GM23338 (cell line): Measurements from ENCODE around the gene MOCOS.

Experiments
- CREB1 ChIP-seq: fragments of 250-450 bp; sonication (Bioruptor Pico); IDR thresholded peaks from 2 replicates; pipeline ENCODE4 v1.5.0; 2020; ENCODE audit warnings: low read depth, mild to moderate bottlenecking, moderate library complexity
- EZH2 ChIP-seq: fragments of 200-600 bp; sonication (generic); IDR thresholded peaks from one replicate; pipeline ENCODE4 v1.8.0; 2017; ENCODE audit warnings: antibody characterized with exemption, mild to moderate bottlenecking, low read depth; ENCODE audit not compliant: unreplicated experiment
- EZH2phosphoT487 ChIP-seq: fragments of 200-600 bp; sonication (generic); IDR thresholded peaks from one replicate; pipeline ENCODE4 v1.8.1; 2018; ENCODE audit warnings: antibody characterized with exemption; ENCODE audit not compliant: unreplicated experiment
- JUNB ChIP-seq: IDR thresholded peaks from one replicate; pipeline ENCODE4 v1.6.1; 2016; ENCODE audit warnings: antibody characterized with exemption; ENCODE audit not compliant: unreplicated experiment
- POLR2AphosphoS5 ChIP-seq: IDR thresholded peaks from 2 replicates; pipeline ENCODE4 v1.6.1; 2016; ENCODE audit warnings: antibody characterized with exemption, low read depth
- TF ChIP-seq, protein P1 (sequence below), 2 experiments: fragments of 200-600 bp in 1 of 2; sonication (generic) in 1 of 2; conservative IDR thresholded peaks; 2 replicates each; pipeline versions ENCODE4 v1.5.1 to v1.6.1; 2016 to 2017; ENCODE audit warnings: antibody characterized with exemption in 2 of 2, low read depth in 2 of 2, mild to moderate bottlenecking in 2 of 2, moderate library complexity in 1 of 2
- TF ChIP-seq, protein P2 (sequence below): IDR thresholded peaks from one replicate; pipeline ENCODE4 v1.6.1; 2018; ENCODE audit warnings: antibody characterized with exemption; ENCODE audit not compliant: unreplicated experiment
- TF ChIP-seq, protein P3 (sequence below): IDR thresholded peaks from 2 replicates; pipeline ENCODE4 v1.6.1; 2016; ENCODE audit warnings: antibody characterized with exemption

DNA sequence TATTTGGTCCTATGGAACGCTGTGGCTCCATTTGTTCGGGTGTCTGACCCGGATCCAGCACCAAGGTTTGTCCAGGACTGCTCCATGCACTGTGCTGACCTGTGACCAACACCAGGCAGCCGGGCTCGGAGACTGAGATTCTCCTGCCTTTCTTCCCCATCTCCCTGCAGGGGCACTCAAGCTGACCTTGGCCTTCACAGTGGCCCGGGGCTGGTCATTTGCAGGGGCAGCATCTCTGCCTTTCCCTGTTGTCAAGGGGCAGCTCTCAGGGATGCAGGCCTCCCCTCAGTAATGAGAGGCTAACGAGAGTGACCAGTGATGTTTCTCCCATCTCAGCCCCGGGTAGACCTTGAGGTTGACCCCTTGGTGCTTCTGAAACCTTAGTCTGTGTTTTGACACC is 27.5 kb downstream of the MOCOS start:
- TF ChIP-seq, protein P1, sequence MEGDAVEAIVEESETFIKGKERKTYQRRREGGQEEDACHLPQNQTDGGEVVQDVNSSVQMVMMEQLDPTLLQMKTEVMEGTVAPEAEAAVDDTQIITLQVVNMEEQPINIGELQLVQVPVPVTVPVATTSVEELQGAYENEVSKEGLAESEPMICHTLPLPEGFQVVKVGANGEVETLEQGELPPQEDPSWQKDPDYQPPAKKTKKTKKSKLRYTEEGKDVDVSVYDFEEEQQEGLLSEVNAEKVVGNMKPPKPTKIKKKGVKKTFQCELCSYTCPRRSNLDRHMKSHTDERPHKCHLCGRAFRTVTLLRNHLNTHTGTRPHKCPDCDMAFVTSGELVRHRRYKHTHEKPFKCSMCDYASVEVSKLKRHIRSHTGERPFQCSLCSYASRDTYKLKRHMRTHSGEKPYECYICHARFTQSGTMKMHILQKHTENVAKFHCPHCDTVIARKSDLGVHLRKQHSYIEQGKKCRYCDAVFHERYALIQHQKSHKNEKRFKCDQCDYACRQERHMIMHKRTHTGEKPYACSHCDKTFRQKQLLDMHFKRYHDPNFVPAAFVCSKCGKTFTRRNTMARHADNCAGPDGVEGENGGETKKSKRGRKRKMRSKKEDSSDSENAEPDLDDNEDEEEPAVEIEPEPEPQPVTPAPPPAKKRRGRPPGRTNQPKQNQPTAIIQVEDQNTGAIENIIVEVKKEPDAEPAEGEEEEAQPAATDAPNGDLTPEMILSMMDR (conservative IDR thresholded peaks at IDR 0.05; ENCODE audit: low read depth in 2 of 2) = no peak
- TF ChIP-seq EZH2 (no peak), JUNB (no peak), POLR2AphosphoS5 (no peak), EZH2phosphoT487 (no peak), CREB1 (CRISPR knock-in tag) (no peak)
- TF ChIP-seq, protein P2, sequence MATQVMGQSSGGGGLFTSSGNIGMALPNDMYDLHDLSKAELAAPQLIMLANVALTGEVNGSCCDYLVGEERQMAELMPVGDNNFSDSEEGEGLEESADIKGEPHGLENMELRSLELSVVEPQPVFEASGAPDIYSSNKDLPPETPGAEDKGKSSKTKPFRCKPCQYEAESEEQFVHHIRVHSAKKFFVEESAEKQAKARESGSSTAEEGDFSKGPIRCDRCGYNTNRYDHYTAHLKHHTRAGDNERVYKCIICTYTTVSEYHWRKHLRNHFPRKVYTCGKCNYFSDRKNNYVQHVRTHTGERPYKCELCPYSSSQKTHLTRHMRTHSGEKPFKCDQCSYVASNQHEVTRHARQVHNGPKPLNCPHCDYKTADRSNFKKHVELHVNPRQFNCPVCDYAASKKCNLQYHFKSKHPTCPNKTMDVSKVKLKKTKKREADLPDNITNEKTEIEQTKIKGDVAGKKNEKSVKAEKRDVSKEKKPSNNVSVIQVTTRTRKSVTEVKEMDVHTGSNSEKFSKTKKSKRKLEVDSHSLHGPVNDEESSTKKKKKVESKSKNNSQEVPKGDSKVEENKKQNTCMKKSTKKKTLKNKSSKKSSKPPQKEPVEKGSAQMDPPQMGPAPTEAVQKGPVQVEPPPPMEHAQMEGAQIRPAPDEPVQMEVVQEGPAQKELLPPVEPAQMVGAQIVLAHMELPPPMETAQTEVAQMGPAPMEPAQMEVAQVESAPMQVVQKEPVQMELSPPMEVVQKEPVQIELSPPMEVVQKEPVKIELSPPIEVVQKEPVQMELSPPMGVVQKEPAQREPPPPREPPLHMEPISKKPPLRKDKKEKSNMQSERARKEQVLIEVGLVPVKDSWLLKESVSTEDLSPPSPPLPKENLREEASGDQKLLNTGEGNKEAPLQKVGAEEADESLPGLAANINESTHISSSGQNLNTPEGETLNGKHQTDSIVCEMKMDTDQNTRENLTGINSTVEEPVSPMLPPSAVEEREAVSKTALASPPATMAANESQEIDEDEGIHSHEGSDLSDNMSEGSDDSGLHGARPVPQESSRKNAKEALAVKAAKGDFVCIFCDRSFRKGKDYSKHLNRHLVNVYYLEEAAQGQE = no peak
- TF ChIP-seq, protein P3, sequence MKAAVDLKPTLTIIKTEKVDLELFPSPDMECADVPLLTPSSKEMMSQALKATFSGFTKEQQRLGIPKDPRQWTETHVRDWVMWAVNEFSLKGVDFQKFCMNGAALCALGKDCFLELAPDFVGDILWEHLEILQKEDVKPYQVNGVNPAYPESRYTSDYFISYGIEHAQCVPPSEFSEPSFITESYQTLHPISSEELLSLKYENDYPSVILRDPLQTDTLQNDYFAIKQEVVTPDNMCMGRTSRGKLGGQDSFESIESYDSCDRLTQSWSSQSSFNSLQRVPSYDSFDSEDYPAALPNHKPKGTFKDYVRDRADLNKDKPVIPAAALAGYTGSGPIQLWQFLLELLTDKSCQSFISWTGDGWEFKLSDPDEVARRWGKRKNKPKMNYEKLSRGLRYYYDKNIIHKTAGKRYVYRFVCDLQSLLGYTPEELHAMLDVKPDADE = no peak
